ENCODE data around the gene TMEM178B. TPM values are rescaled to one million over a fixed set of nuclear protein-coding genes. Genes with fewer than 3 reads are reported as not detected.
"Not testable (repeated sequence)": the region's sequence is repeated elsewhere in the genome, so short reads cannot be mapped to it uniquely, and the experiment has no call there.

TMEM178B gene
- total and polyA plus RNA-seq, 10 of the 15 experiments (the other 5 are each of a cell fraction or from before 2014, with no cell fraction given): 0.01 to 1.1 (median 0.04) TPM; not detected in 2

DNA sequence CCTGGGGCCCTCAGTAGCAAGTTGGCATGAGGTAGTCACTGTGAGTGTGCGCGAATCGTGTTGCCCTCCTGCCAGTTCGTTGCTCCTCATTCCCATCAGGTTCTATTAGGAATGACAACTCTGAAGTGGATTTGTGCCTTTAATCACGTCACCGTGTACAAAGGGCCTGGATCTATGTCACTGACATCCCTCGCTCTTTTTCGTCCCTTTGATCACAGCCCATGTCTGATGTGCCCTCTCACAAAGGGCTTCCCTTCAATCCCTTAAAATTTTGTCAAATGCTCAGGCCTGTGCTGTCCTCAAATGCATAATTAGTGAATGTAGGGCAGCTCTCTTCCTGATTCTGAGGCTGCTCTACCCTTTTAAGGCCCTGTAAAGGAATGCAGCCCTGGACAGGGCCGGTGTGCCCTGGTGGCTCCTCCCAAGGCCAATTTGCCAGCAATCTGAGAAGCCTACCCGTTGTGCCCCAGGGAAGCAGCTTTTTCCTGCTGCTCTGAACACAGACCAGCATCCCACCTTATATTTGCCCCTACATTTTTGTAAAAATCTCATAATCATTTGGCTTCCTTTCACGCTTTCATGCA, 93.6 kb downstream of the TMEM178B start (continued):
- TF ChIP-seq, protein P1, sequence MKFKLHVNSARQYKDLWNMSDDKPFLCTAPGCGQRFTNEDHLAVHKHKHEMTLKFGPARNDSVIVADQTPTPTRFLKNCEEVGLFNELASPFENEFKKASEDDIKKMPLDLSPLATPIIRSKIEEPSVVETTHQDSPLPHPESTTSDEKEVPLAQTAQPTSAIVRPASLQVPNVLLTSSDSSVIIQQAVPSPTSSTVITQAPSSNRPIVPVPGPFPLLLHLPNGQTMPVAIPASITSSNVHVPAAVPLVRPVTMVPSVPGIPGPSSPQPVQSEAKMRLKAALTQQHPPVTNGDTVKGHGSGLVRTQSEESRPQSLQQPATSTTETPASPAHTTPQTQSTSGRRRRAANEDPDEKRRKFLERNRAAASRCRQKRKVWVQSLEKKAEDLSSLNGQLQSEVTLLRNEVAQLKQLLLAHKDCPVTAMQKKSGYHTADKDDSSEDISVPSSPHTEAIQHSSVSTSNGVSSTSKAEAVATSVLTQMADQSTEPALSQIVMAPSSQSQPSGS (IDR thresholded peaks at IDR 0.05; ENCODE audit: low read length): no peak
- TF ChIP-seq EP300 (IDR thresholded peaks at IDR 0.05; ENCODE audit: borderline replicate concordance in 1 of 2, control insufficient read depth in 1 of 2, low read depth in 2 of 2, low read length in 2 of 2) (no peak), SPI1 (IDR thresholded peaks at IDR 0.05; ENCODE audit: borderline replicate concordance, insufficient read depth, low read depth, low read length) (no peak)
- TF ChIP-seq, protein P2, sequence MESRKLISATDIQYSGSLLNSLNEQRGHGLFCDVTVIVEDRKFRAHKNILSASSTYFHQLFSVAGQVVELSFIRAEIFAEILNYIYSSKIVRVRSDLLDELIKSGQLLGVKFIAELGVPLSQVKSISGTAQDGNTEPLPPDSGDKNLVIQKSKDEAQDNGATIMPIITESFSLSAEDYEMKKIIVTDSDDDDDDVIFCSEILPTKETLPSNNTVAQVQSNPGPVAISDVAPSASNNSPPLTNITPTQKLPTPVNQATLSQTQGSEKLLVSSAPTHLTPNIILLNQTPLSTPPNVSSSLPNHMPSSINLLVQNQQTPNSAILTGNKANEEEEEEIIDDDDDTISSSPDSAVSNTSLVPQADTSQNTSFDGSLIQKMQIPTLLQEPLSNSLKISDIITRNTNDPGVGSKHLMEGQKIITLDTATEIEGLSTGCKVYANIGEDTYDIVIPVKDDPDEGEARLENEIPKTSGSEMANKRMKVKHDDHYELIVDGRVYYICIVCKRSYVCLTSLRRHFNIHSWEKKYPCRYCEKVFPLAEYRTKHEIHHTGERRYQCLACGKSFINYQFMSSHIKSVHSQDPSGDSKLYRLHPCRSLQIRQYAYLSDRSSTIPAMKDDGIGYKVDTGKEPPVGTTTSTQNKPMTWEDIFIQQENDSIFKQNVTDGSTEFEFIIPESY (IDR thresholded peaks at IDR 0.05): no peak

DNA sequence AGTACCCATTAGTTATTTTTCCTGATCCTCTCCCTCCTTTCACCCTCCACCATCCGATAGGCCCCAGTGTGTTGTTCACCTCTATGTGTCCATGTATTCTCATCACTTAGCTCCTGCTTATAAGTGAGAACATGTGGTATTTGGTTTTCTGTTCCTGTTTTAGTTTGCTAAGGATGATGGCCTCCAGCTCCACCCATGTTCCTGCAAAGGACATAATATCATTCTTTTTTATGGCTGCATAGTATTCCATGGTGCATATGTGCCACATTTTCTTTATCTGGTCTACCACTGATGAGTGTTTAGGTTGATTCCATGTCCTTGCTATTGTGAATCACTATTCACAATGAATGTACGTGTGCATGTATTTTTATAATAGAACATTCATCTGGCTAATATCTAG, 95.3 kb downstream of the TMEM178B start:
- H3K27me3 ChIP-seq (replicated peaks in 1 of 2; ENCODE audit: control insufficient read depth in 2 of 2, insufficient read depth in 2 of 2, low read length in 1 of 2); in situ Hi-C loops (cut with MboI); FAIRE-seq; H3K9ac ChIP-seq (ENCODE audit: control insufficient read depth, insufficient read depth, low read length); ATAC-seq; DNase-seq (ENCODE audit: low read depth, low spot score); BruUV-seq (replicated peaks); H3K4me2 ChIP-seq (ENCODE audit: control insufficient read depth, insufficient read depth); H2AFZ ChIP-seq (ENCODE audit: control insufficient read depth, low read depth, low read length); H3K4me3 ChIP-seq; POLR2A ChIA-PET; H3K27ac ChIP-seq (ENCODE audit: control insufficient read depth, insufficient read depth); H3K4me1 ChIP-seq (ENCODE audit: control insufficient read depth, insufficient read depth, low read length); CTCF ChIA-PET; H4K20me1 ChIP-seq (ENCODE audit: control insufficient read depth, insufficient read depth); H3K9me3 ChIP-seq (replicated peaks; ENCODE audit: control insufficient read depth, insufficient read depth, low read length); H3K79me2 ChIP-seq (ENCODE audit: control insufficient read depth, insufficient read depth, low read length); intact Hi-C loops (cut with micrococcal nuclease; ENCODE audit: unreplicated experiment); RAD21 ChIA-PET (ENCODE audit: unreplicated experiment); H3K36me3 ChIP-seq (ENCODE audit: control insufficient read depth in 2 of 2, insufficient read depth in 2 of 2, low read length in 1 of 2): not testable (repeated sequence)
- 88% methylated on average over 2 of the region's 2 CpGs for WGBS (ENCODE audit: insufficient coverage, insufficient replicate concordance, low lambda C conversion rate, missing lambda C conversion rate)
- SMC1A ChIA-PET (ENCODE audit: uncharacterized antibody, unreplicated experiment): interaction anchor here (0.6 kb wide), 1 partner anchor 442 kb away, joined by 4 read pairs; no protein-coding TSS in a partner anchor

All from GM12878 (cell line).